HCT116 (cell line): ENCODE measurements around the gene ALDH1L1. TPM values are rescaled to one million over a fixed set of nuclear protein-coding genes. Genes with fewer than 3 reads are reported as not detected.

ENCODE experiments used
- ATAC-seq: fragments of 200-7000 bp; cut with Tn5 transposase; 2 replicates; pipeline ENCODE4 v1.9.1; 2020; ENCODE audit warnings: mild to moderate bottlenecking, moderate library complexity
- BruUV-seq: library from RNA; stranded (reverse); fragments of 400-500 nt; replicated peaks from 2 replicates; lab custom pipeline; 2021; lab: Mats Ljungman, UMichigan
- CTCF ChIA-PET: fragments of 300-600 bp; sonication (Branson Sonifier 250); formaldehyde crosslinking; loops from one replicate; lab custom pipeline; 2021; ENCODE audit warnings: antibody characterized with exemption; lab: Charles Lee
- POLR2A ChIA-PET: fragments of 300-600, 350-600 bp; sonication (Branson Sonifier 250); formaldehyde crosslinking; loops from one replicate; lab custom pipeline; 2021; ENCODE audit warnings: antibody characterized with exemption; lab: Charles Lee
- RAD21 ChIA-PET, 2 experiments: fragments of 300-600 bp; sonication (Branson Sonifier 250); formaldehyde crosslinking; loops; one replicate each; lab custom pipeline; 2023; ENCODE audit warnings: low total read pairs in 2 of 2; ENCODE audit not compliant: uncharacterized antibody in 2 of 2, unreplicated experiment in 2 of 2, low non-redundant PET in 1 of 2; lab: Charles Lee
- DNase-seq: peaks from one replicate; pipeline ENCODE4 v3.0.0-alpha.2; 2010; ENCODE audit warnings: low read depth, low spot score
- H2AFZ ChIP-seq: fragments of 200-600 bp; shearing (Covaris generic), sonication (generic); 2 replicates; pipeline ENCODE4 v1.6.1; 2017; ENCODE audit warnings: low read depth, mixed run types, mixed read lengths, antibody characterized with exemption, low read length; ENCODE audit not compliant: poor library complexity, severe bottlenecking
- H3K27ac ChIP-seq: 2 replicates; pipeline ENCODE4 v1.5.1; 2012; ENCODE audit warnings: low read depth, low read length
- H3K27me3 ChIP-seq: fragments of 200-600 bp; sonication (generic); 2 replicates; pipeline ENCODE4 v1.6.1; 2016; ENCODE audit warnings: mixed run types, low read length, mixed read lengths; ENCODE audit not compliant: insufficient read depth
- H3K36me3 ChIP-seq, 2 experiments: fragments of 200-500 bp in 1 of 2; fragments of 200-600 bp in 1 of 2; sonication (Bioruptor generic) in 1 of 2; sonication (generic) in 1 of 2; 2 replicates each; pipeline versions ENCODE4 v1.5.1 to v1.6.1; 2014 to 2016; ENCODE audit warnings: low read length in 2 of 2, inconsistent platforms in 1 of 2, mixed read lengths in 1 of 2, mixed run types in 1 of 2; ENCODE audit not compliant: insufficient read depth in 2 of 2, control insufficient read depth in 1 of 2
- H3K4me1 ChIP-seq, 2 experiments: fragments of 200-600 bp in 1 of 2; sonication (generic) in 1 of 2; 2 replicates each; pipeline versions ENCODE4 v1.5.1 to v1.6.1; 2012 to 2017; ENCODE audit warnings: low read length in 2 of 2, inconsistent platforms in 1 of 2, mild to moderate bottlenecking in 1 of 2, mixed read lengths in 1 of 2, mixed run types in 1 of 2, moderate library complexity in 1 of 2; ENCODE audit not compliant: insufficient read depth in 2 of 2, control insufficient read depth in 1 of 2
- H3K4me2 ChIP-seq: fragments of 200-600 bp; sonication (generic); 2 replicates; pipeline ENCODE4 v1.6.1; 2017; ENCODE audit warnings: mixed run types, low read length, mixed read lengths
- H3K4me3 ChIP-seq, 2 experiments: fragments of 200-600 bp in 1 of 2; sonication (generic) in 1 of 2; replicated peaks in 1 of 2; 2 replicates each; pipeline ENCODE4 v1.5.1; 2011 to 2016; ENCODE audit warnings: low read length in 2 of 2, control low read depth in 1 of 2, low read depth in 1 of 2, mild to moderate bottlenecking in 1 of 2, mixed read lengths in 1 of 2, mixed run types in 1 of 2
- H3K79me2 ChIP-seq: fragments of 200-600 bp; sonication (generic); 2 replicates; pipeline ENCODE4 v1.6.1; 2017; ENCODE audit warnings: mild to moderate bottlenecking, mixed run types, low read length, moderate library complexity, mixed read lengths; ENCODE audit not compliant: insufficient read depth
- H3K9ac ChIP-seq: fragments of 200-600 bp; sonication (generic); 2 replicates; pipeline ENCODE4 v1.6.1; 2016; ENCODE audit warnings: low read length, mixed read lengths
- H3K9me2 ChIP-seq: fragments of 200-600 bp; sonication (generic), shearing (Covaris generic); 2 replicates; pipeline ENCODE4 v1.6.1; 2017; ENCODE audit warnings: mixed run types, mild to moderate bottlenecking, moderate library complexity; ENCODE audit not compliant: insufficient read depth
- H3K9me3 ChIP-seq, 2 experiments: fragments of 200-500 bp in 1 of 2; fragments of 200-600 bp in 1 of 2; sonication (Bioruptor generic) in 1 of 2; sonication (generic) in 1 of 2; 2 replicates each; pipeline ENCODE4 v1.6.1; 2014 to 2017; ENCODE audit warnings: low read length in 2 of 2, mixed read lengths in 2 of 2, inconsistent platforms in 1 of 2, low read depth in 1 of 2, mild to moderate bottlenecking in 1 of 2, mixed run types in 1 of 2, moderate library complexity in 1 of 2; ENCODE audit not compliant: control insufficient read depth in 1 of 2, insufficient read depth in 1 of 2
- H4K20me1 ChIP-seq: fragments of 200-600 bp; sonication (generic), shearing (Covaris generic); 2 replicates; pipeline ENCODE4 v1.6.1; 2017; ENCODE audit warnings: mixed run types, mild to moderate bottlenecking, moderate library complexity; ENCODE audit not compliant: insufficient read depth
- ATF3 ChIP-seq: IDR thresholded peaks from 2 replicates; pipeline ENCODE4 v1.6.1; 2012
- CBX3 ChIP-seq: IDR thresholded peaks from 2 replicates; pipeline ENCODE4 v1.6.1; 2012; ENCODE audit warnings: low read depth
- CTCF ChIP-seq, 3 experiments: fragments of 200-600 bp in 1 of 3; sonication (generic) in 1 of 3; IDR thresholded peaks in 2 of 3; conservative IDR thresholded peaks in 1 of 3; 2 replicates each; pipeline ENCODE4 v1.5.1; 2012 to 2017; ENCODE audit warnings: low read depth in 2 of 3, low read length in 2 of 3, antibody characterized with exemption in 1 of 3, borderline replicate concordance in 1 of 3, control low read depth in 1 of 3, mild to moderate bottlenecking in 1 of 3, mixed read lengths in 1 of 3, mixed run types in 1 of 3, moderate library complexity in 1 of 3; ENCODE audit not compliant: insufficient read depth in 1 of 3
- EGR1 ChIP-seq: IDR thresholded peaks from 2 replicates; pipeline ENCODE4 v1.6.1; 2012; ENCODE audit warnings: low read depth
- ELF1 ChIP-seq: IDR thresholded peaks from 2 replicates; pipeline ENCODE4 v1.6.1; 2012; ENCODE audit warnings: low read depth, borderline replicate concordance
- EZH2phosphoT487 ChIP-seq: fragments of 200-600 bp; IDR thresholded peaks from 2 replicates; pipeline ENCODE4 v1.6.1; 2018; ENCODE audit warnings: antibody characterized with exemption, borderline replicate concordance
- FOSL1 ChIP-seq: IDR thresholded peaks from 2 replicates; pipeline ENCODE4 v1.6.1; 2012; ENCODE audit warnings: low read depth
- JUND ChIP-seq: IDR thresholded peaks from 2 replicates; pipeline ENCODE4 v1.6.1; 2012
- MAX ChIP-seq: IDR thresholded peaks from 2 replicates; pipeline ENCODE4 v1.6.1; 2012
- POLR2AphosphoS5 ChIP-seq: IDR thresholded peaks from 2 replicates; pipeline ENCODE4 v1.6.1; 2011; ENCODE audit warnings: mild to moderate bottlenecking, low read depth, low read length, moderate library complexity
- REST ChIP-seq: IDR thresholded peaks from 2 replicates; pipeline ENCODE4 v1.6.1; 2012; ENCODE audit warnings: low read depth
- SIN3A ChIP-seq: IDR thresholded peaks from 2 replicates; pipeline ENCODE4 v1.6.1; 2012; ENCODE audit warnings: low read depth
- SP1 ChIP-seq: IDR thresholded peaks from 2 replicates; pipeline ENCODE4 v1.6.1; 2012; ENCODE audit warnings: low read depth
- SRF ChIP-seq: IDR thresholded peaks from 2 replicates; pipeline ENCODE4 v1.6.1; 2012; ENCODE audit warnings: low read depth
- TCF7L2 ChIP-seq: IDR thresholded peaks from 2 replicates; pipeline ENCODE4 v1.7.0; 2011; ENCODE audit warnings: borderline replicate concordance, inconsistent platforms; ENCODE audit not compliant: insufficient read depth, insufficient read length; ENCODE audit errors: extremely low read depth
- YY1 ChIP-seq: IDR thresholded peaks from 2 replicates; pipeline ENCODE4 v1.6.1; 2011; ENCODE audit warnings: low read length, low read depth, moderate library complexity, mild to moderate bottlenecking; ENCODE audit not compliant: insufficient replicate concordance; ENCODE audit errors: extremely low read depth
- ZBTB33 ChIP-seq: IDR thresholded peaks from 2 replicates; pipeline ENCODE4 v1.6.1; 2011; ENCODE audit warnings: mild to moderate bottlenecking, low read length, moderate library complexity; ENCODE audit not compliant: insufficient replicate concordance; ENCODE audit errors: extremely low read depth
- ZFX ChIP-seq: fragments of 450-650 bp; IDR thresholded peaks from 2 replicates; pipeline ENCODE4 v1.6.1; 2017
- ZNF274 ChIP-seq: fragments of 200-500 bp; sonication (Bioruptor generic); IDR thresholded peaks from 2 replicates; pipeline ENCODE4 v1.6.1; 2014; ENCODE audit warnings: mild to moderate bottlenecking, low read depth, low read length, inconsistent platforms
- intact Hi-C: fragments of 100-400 bp; cut with micrococcal nuclease; formaldehyde crosslinking; loops from 2 replicates; pipeline ENCODE4 v1.10.0; 2022
- total RNA-seq: library from RNA; stranded (reverse); gene quantifications from one replicate; pipeline ENCODE4 v1.2.1, GENCODE V29; 2021; ENCODE audit not compliant: unreplicated experiment

Gene ALDH1L1
- total RNA-seq, 1 experiment from 2014 or later = 0.81 TPM

GRCh38 chr3:126077754-126078153 is 102.6 kb downstream of the ALDH1L1 start:
- no peaks in the 10 kb centered on the region for H3K9me3 ChIP-seq
- ChIA-PET RAD21 (no interaction called here), CTCF (no interaction called here), POLR2A (no interaction called here)
- H2AFZ ChIP-seq = no peak overlapping the region
- peaks cover 11 to 17% of the 10 kb centered on the region in 2 experiments for H3K4me1 ChIP-seq
- H3K9me2 ChIP-seq = no peaks in the 10 kb centered on the region
- H3K9ac ChIP-seq = no peak overlapping the region
- no peak for ATAC-seq
- intact Hi-C loops = no loop called here
- peaks cover 10% of the 10 kb centered on the region; the same call in 1 of the 2 replicates for H3K79me2 ChIP-seq
- no peak for DNase-seq
- no peak overlapping the region for H3K27ac ChIP-seq
- H3K36me3 ChIP-seq = no peaks in the 10 kb centered on the region
- no peak overlapping the region for H3K4me3 ChIP-seq
- no TSS peak for BruUV-seq
- H3K27me3 ChIP-seq = no peaks in the 10 kb centered on the region
- no peak overlapping the region for H3K4me2 ChIP-seq
- no peaks in the 10 kb centered on the region for H4K20me1 ChIP-seq
- TF ChIP-seq CBX3 = no peak
- TF ChIP-seq MAX = no peak
- no peak for TF ChIP-seq EGR1
- TF ChIP-seq ZNF274 = no peak
- TF ChIP-seq REST = no peak
- no peak for TF ChIP-seq EZH2phosphoT487
- no peak for TF ChIP-seq POLR2AphosphoS5
- TF ChIP-seq ELF1 = no peak
- TF ChIP-seq ZBTB33 = no peak
- no peak for TF ChIP-seq ZFX
- no peak for TF ChIP-seq TCF7L2
- TF ChIP-seq SP1 = no peak
- TF ChIP-seq SRF = no peak
- no peak for TF ChIP-seq FOSL1
- TF ChIP-seq JUND = no peak
- no peak for TF ChIP-seq YY1
- no peak for TF ChIP-seq CTCF (IDR thresholded peaks at IDR 0.05 in 2 of 3, conservative IDR thresholded peaks at IDR 0.05 in 1 of 3; ENCODE audit: borderline replicate concordance in 1 of 3, insufficient read depth in 1 of 3, low read depth in 2 of 3, low read length in 2 of 3)
- no peak for TF ChIP-seq SIN3A
- TF ChIP-seq ATF3 = no peak
